Mucosa of stomach (tissue), 1 donor: Measurements from ENCODE around the gene P2RY4.
"Not testable (repeated sequence)": the region's sequence is repeated elsewhere in the genome, so short reads cannot be mapped to it uniquely, and the experiment has no call there.

Source experiments
- H3K27me3 ChIP-seq: one replicate; pipeline ENCODE4 v1.7.0; 2013; ENCODE audit warnings: mild to moderate bottlenecking, low read length; ENCODE audit not compliant: control insufficient read depth, insufficient read depth
- H3K36me3 ChIP-seq: one replicate; pipeline ENCODE4 v1.7.0; 2013; ENCODE audit warnings: low read length; ENCODE audit not compliant: control insufficient read depth, insufficient read depth
- H3K4me1 ChIP-seq: one replicate; pipeline ENCODE4 v1.7.0; 2013; ENCODE audit warnings: mild to moderate bottlenecking, low read length; ENCODE audit not compliant: control insufficient read depth, insufficient read depth
- H3K4me3 ChIP-seq: one replicate; pipeline ENCODE4 v1.7.0; 2013; ENCODE audit warnings: low read length
- H3K9ac ChIP-seq: one replicate; pipeline ENCODE4 v1.7.0; 2013; ENCODE audit warnings: mild to moderate bottlenecking, low read length, moderate library complexity
- H3K9me3 ChIP-seq: one replicate; pipeline ENCODE4 v1.7.0; 2013; ENCODE audit warnings: mild to moderate bottlenecking, low read length, moderate library complexity; ENCODE audit not compliant: control insufficient read depth
- donor health status: Pancreatic carcinoma.

Gene P2RY4

GRCh38 chrX:70260104-70260503, at the start of gene P2RY4:
Gene P2RY4 (minus strand): TSS chrX:70260204. CDS start chrX:70259624, 580 bp downstream.
- Histone ChIP-seq H3K4me1 (no peaks in the 10 kb centered on the region), H3K36me3 (no peaks in the 10 kb centered on the region), H3K9me3 (no peaks in the 10 kb centered on the region), H3K27me3 (no peaks in the 10 kb centered on the region), H3K4me3 (no peak within 1 kb of the TSS), H3K9ac (no peak within 1 kb of the TSS)

- Histone ChIP-seq H3K4me3 (no peak overlapping the region), H3K36me3 (no peaks in the 10 kb centered on the region), H3K9ac (no peak overlapping the region), H3K27me3 (no peaks in the 10 kb centered on the region), H3K9me3 (no peaks in the 10 kb centered on the region), H3K4me1 (no peaks in the 10 kb centered on the region)
Measured at GRCh38 chrX:70301716-70302115, 41.7 kb upstream of the P2RY4 start.

GRCh38 chrX:70293621-70294020, 33.6 kb upstream of the P2RY4 start:
- Histone ChIP-seq H3K9ac (no peak overlapping the region), H3K36me3 (no peaks in the 10 kb centered on the region), H3K4me1 (no peaks in the 10 kb centered on the region), H3K9me3 (no peaks in the 10 kb centered on the region), H3K4me3 (no peak overlapping the region), H3K27me3 (no peaks in the 10 kb centered on the region)

- Histone ChIP-seq H3K9ac (no peak overlapping the region), H3K9me3 (no peaks in the 10 kb centered on the region), H3K36me3 (no peaks in the 10 kb centered on the region), H3K4me3 (no peak overlapping the region), H3K27me3 (no peaks in the 10 kb centered on the region), H3K4me1 (no peaks in the 10 kb centered on the region)
Measured at GRCh38 chrX:70292788-70293187, 32.8 kb upstream of the P2RY4 start.

GRCh38 chrX:70289793-70290770, 30.1 kb upstream of the P2RY4 start, which contains the start of the genes KIF4A and PDZD11:
Gene KIF4A (plus strand): TSS chrX:70290104. CDS start chrX:70290459, 355 bp downstream.
Gene PDZD11 (minus strand): TSS chrX:70289927. CDS start chrX:70289341, 586 bp downstream.
- H3K4me3 ChIP-seq, result peak within 1 kb of the TSS; percentile 86
- H3K4me1 ChIP-seq, result no peaks in the 10 kb centered on the region
- H3K36me3 ChIP-seq, result no peaks in the 10 kb centered on the region
- no peaks in the 10 kb centered on the region for H3K27me3 ChIP-seq
- H3K9me3 ChIP-seq, result no peaks in the 10 kb centered on the region
- H3K9ac ChIP-seq, result peak within 1 kb of the TSS; percentile 73

- Histone ChIP-seq H3K9me3 (no peaks in the 10 kb centered on the region), H3K4me1 (no peaks in the 10 kb centered on the region), H3K36me3 (no peaks in the 10 kb centered on the region), H3K9ac (peak overlapping the region; percentile 73), H3K27me3 (no peaks in the 10 kb centered on the region), H3K4me3 (peak overlapping the region; percentile 86)
Measured at GRCh38 chrX:70289168-70289792, 29.3 kb upstream of the P2RY4 start.

GRCh38 chrX:70281951-70282350, 21.9 kb upstream of the P2RY4 start, which contains the start of gene RAB41:
Gene RAB41 (plus strand): TSS chrX:70282172. CDS start chrX:70282218, 46 bp downstream.
- H3K4me3 ChIP-seq, result no peak within 1 kb of the TSS
- no peaks in the 10 kb centered on the region for H3K27me3 ChIP-seq
- H3K4me1 ChIP-seq, result no peaks in the 10 kb centered on the region

GRCh38 chrX:70280573-70280972, 20.6 kb upstream of the P2RY4 start:
- H3K9ac ChIP-seq, result no peak overlapping the region
- H3K36me3 ChIP-seq, result no peaks in the 10 kb centered on the region
- no peaks in the 10 kb centered on the region for H3K4me1 ChIP-seq
- H3K9me3 ChIP-seq, result no peaks in the 10 kb centered on the region
- no peaks in the 10 kb centered on the region for H3K27me3 ChIP-seq
- no peak overlapping the region for H3K4me3 ChIP-seq

More at GRCh38 chrX:70281951-70282350, 21.9 kb upstream of the P2RY4 start, which contains the start of gene RAB41:
- H3K36me3 ChIP-seq, result no peaks in the 10 kb centered on the region
- no peaks in the 10 kb centered on the region for H3K9me3 ChIP-seq
- no peak within 1 kb of the TSS for H3K9ac ChIP-seq

- Histone ChIP-seq H3K27me3 (no peaks in the 10 kb centered on the region), H3K9ac (no peak overlapping the region), H3K4me3 (no peak overlapping the region), H3K4me1 (no peaks in the 10 kb centered on the region), H3K9me3 (no peaks in the 10 kb centered on the region), H3K36me3 (no peaks in the 10 kb centered on the region)
Measured at GRCh38 chrX:70279081-70279480, 19.1 kb upstream of the P2RY4 start.

- H3K9me3 ChIP-seq, H3K36me3 ChIP-seq, H3K4me3 ChIP-seq, H3K27me3 ChIP-seq, H3K4me1 ChIP-seq, H3K9ac ChIP-seq: not testable (repeated sequence)
Measured at GRCh38 chrX:70274029-70274428, 14.0 kb upstream of the P2RY4 start.

GRCh38 chrX:70268034-70268433, 8.0 kb upstream of the P2RY4 start, which contains the start of gene ARR3:
Gene ARR3 (plus strand): TSS chrX:70268334. CDS start chrX:70269386, 1,052 bp downstream.
- Histone ChIP-seq H3K9me3 (no peaks in the 10 kb centered on the region), H3K36me3 (no peaks in the 10 kb centered on the region), H3K4me3 (no peak within 1 kb of the TSS), H3K27me3 (no peaks in the 10 kb centered on the region), H3K4me1 (no peaks in the 10 kb centered on the region), H3K9ac (no peak within 1 kb of the TSS)

GRCh38 chrX:70264784-70265183, 4.8 kb upstream of the P2RY4 start:
- Histone ChIP-seq H3K27me3 (no peaks in the 10 kb centered on the region), H3K36me3 (no peaks in the 10 kb centered on the region), H3K4me1 (no peaks in the 10 kb centered on the region), H3K9ac (no peak overlapping the region), H3K4me3 (no peak overlapping the region), H3K9me3 (no peaks in the 10 kb centered on the region)
